ENCODE measurements around the gene ABHD2.

ABHD2 gene

DNA sequence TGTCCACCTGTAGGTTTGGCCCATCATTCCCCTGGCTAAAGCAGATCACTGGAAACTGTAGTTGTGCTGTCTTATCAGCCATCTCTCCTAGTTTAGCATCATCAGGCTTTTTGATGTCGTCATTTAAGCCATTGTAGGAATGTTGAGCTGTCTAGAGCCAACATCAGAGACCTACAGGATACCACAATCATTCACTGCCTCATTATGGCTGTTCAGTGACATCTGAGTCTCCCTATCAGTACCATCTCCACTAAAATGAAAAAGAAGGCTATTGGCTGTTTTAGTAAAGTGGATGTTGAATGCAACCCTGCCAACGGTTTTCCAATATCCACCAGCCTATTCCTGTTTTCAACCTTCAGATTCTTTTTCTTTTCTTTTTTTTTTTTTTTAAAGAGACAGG is 103.9 kb downstream of the ABHD2 start:
- Histone ChIP-seq H3K4me3 (ENCODE audit: low read depth, low read length) (no peak overlapping the region), H3K9me3 (ENCODE audit: severe bottlenecking) (no peaks in the 10 kb centered on the region), H3K36me3 (peaks cover 30% of the 10 kb centered on the region), H3K27me3 (ENCODE audit: insufficient read depth, low read depth, severe bottlenecking) (no peaks in the 10 kb centered on the region), H3K27ac (no peak overlapping the region)
- no peak for DNase-seq
- TF ChIP-seq CTCF (IDR thresholded peaks at IDR 0.05; ENCODE audit: low read depth, low read length), result no peak

- H3K4me3 ChIP-seq (ENCODE audit: low read depth, low read length), result no peak overlapping the region
- H3K27ac ChIP-seq, result no peak overlapping the region
- no peaks in the 10 kb centered on the region for H3K9me3 ChIP-seq (ENCODE audit: severe bottlenecking)
- no peaks in the 10 kb centered on the region for H3K27me3 ChIP-seq (ENCODE audit: insufficient read depth, low read depth, severe bottlenecking)
- peaks cover 30% of the 10 kb centered on the region for H3K36me3 ChIP-seq
- DNase-seq, result no peak
- no peak for TF ChIP-seq CTCF (IDR thresholded peaks at IDR 0.05; ENCODE audit: low read depth, low read length)
These were observed 104.5 kb downstream of the ABHD2 start for GRCh38 chr15:89192766-89193165.

GRCh38 chr15:89194608-89195007 is 106.4 kb downstream of the ABHD2 start:
- peaks cover 23% of the 10 kb centered on the region for H3K36me3 ChIP-seq
- no peak for TF ChIP-seq CTCF (IDR thresholded peaks at IDR 0.05; ENCODE audit: low read depth, low read length)
- DNase-seq, result no peak

GRCh38 chr15:89195836-89196235 is 107.6 kb downstream of the ABHD2 start:
- no peak overlapping the region for H3K27ac ChIP-seq
- H3K36me3 ChIP-seq, result peaks cover 15% of the 10 kb centered on the region
- no peak for TF ChIP-seq CTCF (IDR thresholded peaks at IDR 0.05; ENCODE audit: low read depth, low read length)

More at GRCh38 chr15:89194608-89195007, 106.4 kb downstream of the ABHD2 start:
- Histone ChIP-seq H3K4me3 (ENCODE audit: low read depth, low read length) (no peak overlapping the region), H3K27me3 (ENCODE audit: insufficient read depth, low read depth, severe bottlenecking) (no peaks in the 10 kb centered on the region), H3K9me3 (ENCODE audit: severe bottlenecking) (no peaks in the 10 kb centered on the region), H3K27ac (no peak overlapping the region)

GRCh38 chr15:89196241-89196640 is 108.0 kb downstream of the ABHD2 start:
- peaks cover 15% of the 10 kb centered on the region for H3K36me3 ChIP-seq
- H3K27me3 ChIP-seq (ENCODE audit: insufficient read depth, low read depth, severe bottlenecking), result no peaks in the 10 kb centered on the region
- H3K4me3 ChIP-seq (ENCODE audit: low read depth, low read length), result no peak overlapping the region
- no peak overlapping the region for H3K27ac ChIP-seq
- no peaks in the 10 kb centered on the region for H3K9me3 ChIP-seq (ENCODE audit: severe bottlenecking)
- no peak for DNase-seq
- no peak for TF ChIP-seq CTCF (IDR thresholded peaks at IDR 0.05; ENCODE audit: low read depth, low read length)

More at GRCh38 chr15:89195836-89196235, 107.6 kb downstream of the ABHD2 start:
- Histone ChIP-seq H3K9me3 (ENCODE audit: severe bottlenecking) (no peaks in the 10 kb centered on the region), H3K27me3 (ENCODE audit: insufficient read depth, low read depth, severe bottlenecking) (no peaks in the 10 kb centered on the region), H3K4me3 (ENCODE audit: low read depth, low read length) (no peak overlapping the region)
- no peak for DNase-seq

DNA sequence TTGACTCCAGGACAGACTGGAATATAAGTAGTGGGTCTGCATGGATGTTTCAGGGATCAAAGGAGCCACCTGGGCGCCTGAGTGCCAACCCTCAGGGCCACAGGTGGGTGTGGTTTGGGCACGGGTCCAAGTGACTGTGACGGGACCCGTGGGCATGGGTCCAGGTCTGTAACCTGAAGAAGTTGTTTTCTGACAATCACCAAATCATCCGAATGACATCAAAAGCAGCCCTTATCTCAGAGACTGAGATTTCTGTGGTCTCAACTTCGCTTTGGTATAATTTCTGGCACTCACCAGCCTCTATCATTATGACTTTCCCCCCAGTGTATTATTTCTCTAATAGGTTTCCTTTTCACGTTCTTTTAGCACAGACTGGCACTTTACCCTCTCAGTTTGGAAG is 108.7 kb downstream of the ABHD2 start:
- H3K27me3 ChIP-seq (ENCODE audit: insufficient read depth, low read depth, severe bottlenecking), result no peaks in the 10 kb centered on the region
- no peak overlapping the region for H3K4me3 ChIP-seq (ENCODE audit: low read depth, low read length)
- TF ChIP-seq CTCF (IDR thresholded peaks at IDR 0.05; ENCODE audit: low read depth, low read length), result no peak
- DNase-seq, result no peak
- no peak overlapping the region for H3K27ac ChIP-seq
- H3K9me3 ChIP-seq (ENCODE audit: severe bottlenecking), result no peaks in the 10 kb centered on the region
- peaks cover 15% of the 10 kb centered on the region for H3K36me3 ChIP-seq
